Parathyroid adenoma (tissue), 2 donors: ENCODE results near the gene FNIP1.

Experiments
- H2AFZ ChIP-seq: fragments of 300-600 bp; sonication (generic); one replicate; pipeline ENCODE4 v1.7.0; 2017; ENCODE audit warnings: antibody characterized with exemption, mild to moderate bottlenecking
- H3K27ac ChIP-seq: fragments of 300-600 bp; sonication (generic); one replicate; pipeline ENCODE4 v1.7.0; 2017
- H3K27me3 ChIP-seq: fragments of 300-600 bp; sonication (generic); one replicate; pipeline ENCODE4 v1.7.0; 2017; ENCODE audit warnings: low read length; ENCODE audit not compliant: control insufficient read depth, insufficient read depth
- H3K36me3 ChIP-seq: fragments of 300-600 bp; sonication (generic); one replicate; pipeline ENCODE4 v1.7.0; 2017; ENCODE audit warnings: low read length; ENCODE audit not compliant: control insufficient read depth, insufficient read depth
- H3K4me1 ChIP-seq: fragments of 300-600 bp; sonication (generic); one replicate; pipeline ENCODE4 v1.7.0; 2017; ENCODE audit warnings: control low read depth
- H3K4me2 ChIP-seq: fragments of 300-600 bp; sonication (generic); one replicate; pipeline ENCODE4 v1.7.0; 2017; ENCODE audit warnings: low read length
- H3K4me3 ChIP-seq: fragments of 300-600 bp; sonication (generic); one replicate; pipeline ENCODE4 v1.7.0; 2017; ENCODE audit warnings: low read depth, low read length
- H3K79me2 ChIP-seq: fragments of 300-600 bp; sonication (generic); one replicate; pipeline ENCODE4 v1.7.0; 2017; ENCODE audit warnings: control low read depth
- H3K9ac ChIP-seq: fragments of 300-600 bp; sonication (generic); one replicate; pipeline ENCODE4 v1.7.0; 2017; ENCODE audit warnings: mild to moderate bottlenecking
- H3K9me3 ChIP-seq: fragments of 300-600 bp; sonication (generic); one replicate; pipeline ENCODE4 v1.7.0; 2017; ENCODE audit warnings: low read length; ENCODE audit not compliant: control insufficient read depth
- CTCF ChIP-seq: fragments of 300-600 bp; sonication (generic); IDR thresholded peaks from one replicate; pipeline ENCODE4 v1.7.0; 2017; ENCODE audit warnings: antibody characterized with exemption, mild to moderate bottlenecking
- donor health status: primary hyperparathyroidism.

Gene FNIP1

GRCh38 chr5:131710391-131710790, 86.4 kb downstream of the FNIP1 start:
- Histone ChIP-seq H3K36me3 (no peaks in the 10 kb centered on the region), H3K9ac (no peak overlapping the region), H3K4me3 (no peak overlapping the region), H3K79me2 (no peaks in the 10 kb centered on the region), H3K9me3 (no peaks in the 10 kb centered on the region), H3K27ac (no peak overlapping the region), H3K27me3 (no peaks in the 10 kb centered on the region), H2AFZ (no peak overlapping the region), H3K4me2 (no peak overlapping the region), H3K4me1 (no peaks in the 10 kb centered on the region)
- no peak for TF ChIP-seq CTCF

- H3K27me3 ChIP-seq, result no peaks in the 10 kb centered on the region
- TF ChIP-seq CTCF, result no peak
- no peaks in the 10 kb centered on the region for H3K36me3 ChIP-seq
- no peak overlapping the region for H3K27ac ChIP-seq
- no peak overlapping the region for H3K4me3 ChIP-seq
- H3K4me2 ChIP-seq, result no peak overlapping the region
- H3K9ac ChIP-seq, result no peak overlapping the region
- no peak overlapping the region for H2AFZ ChIP-seq
- H3K9me3 ChIP-seq, result no peaks in the 10 kb centered on the region
- H3K4me1 ChIP-seq, result no peaks in the 10 kb centered on the region
- H3K79me2 ChIP-seq, result no peaks in the 10 kb centered on the region
These were observed 87.8 kb downstream of the FNIP1 start for GRCh38 chr5:131709043-131709442.

- TF ChIP-seq CTCF, result no peak
- Histone ChIP-seq H3K4me1 (no peaks in the 10 kb centered on the region), H3K36me3 (no peaks in the 10 kb centered on the region), H3K79me2 (no peaks in the 10 kb centered on the region), H3K4me3 (no peak overlapping the region), H3K9ac (no peak overlapping the region), H3K27ac (no peak overlapping the region), H2AFZ (no peak overlapping the region), H3K27me3 (no peaks in the 10 kb centered on the region), H3K4me2 (no peak overlapping the region), H3K9me3 (no peaks in the 10 kb centered on the region)
These were observed 90.5 kb downstream of the FNIP1 start for GRCh38 chr5:131706281-131706680.

- no peak for TF ChIP-seq CTCF
- Histone ChIP-seq H3K27ac (no peak overlapping the region), H3K27me3 (no peaks in the 10 kb centered on the region), H3K79me2 (no peaks in the 10 kb centered on the region), H3K4me2 (no peak overlapping the region), H3K4me3 (no peak overlapping the region), H3K9me3 (peaks cover 3% of the 10 kb centered on the region), H3K9ac (no peak overlapping the region), H2AFZ (no peak overlapping the region), H3K4me1 (no peaks in the 10 kb centered on the region), H3K36me3 (no peaks in the 10 kb centered on the region)
These were observed 101.9 kb downstream of the FNIP1 start for GRCh38 chr5:131694926-131695325.

- H3K36me3 ChIP-seq, result no peaks in the 10 kb centered on the region
- TF ChIP-seq CTCF, result no peak
- no peaks in the 10 kb centered on the region for H3K4me1 ChIP-seq
- H3K27me3 ChIP-seq, result no peaks in the 10 kb centered on the region
- H3K79me2 ChIP-seq, result no peaks in the 10 kb centered on the region
- no peak overlapping the region for H3K9ac ChIP-seq
- no peak overlapping the region for H2AFZ ChIP-seq
- peaks cover 3% of the 10 kb centered on the region for H3K9me3 ChIP-seq
- H3K4me3 ChIP-seq, result no peak overlapping the region
- no peak overlapping the region for H3K27ac ChIP-seq
- no peak overlapping the region for H3K4me2 ChIP-seq
These were observed 102.9 kb downstream of the FNIP1 start for GRCh38 chr5:131693894-131694293.
